Measurements from ENCODE around the gene KCNIP1.

- no peak for TF ChIP-seq CTCF (conservative IDR thresholded peaks at IDR 0.05; ENCODE audit: low read length)
- TF ChIP-seq EZH2phosphoT487 (IDR thresholded peaks at IDR 0.05; ENCODE audit: borderline replicate concordance): no peak
Observed at GRCh38 chr5:170510559-170510958, 6.7 kb downstream of the KCNIP1 start.

Measured in Loucy (cell line).